Esophagus squamous epithelium (tissue), 5 donors: Measurements from ENCODE around the gene CYTH3. TPM values are rescaled to one million over a fixed set of nuclear protein-coding genes. Genes with fewer than 3 reads are reported as not detected.
A peak's percentile ranks its signal among the peaks of the same experiment; 100 is the strongest.

Experiments used
- DNase-seq: peaks from one replicate; lab custom pipeline; 2025; lab: John Stamatoyannopoulos, UW
- H3K27ac ChIP-seq, 4 donors: fragments of 200-600 bp; sonication (generic); one replicate each; pipeline ENCODE4 v1.5.1; 2016 to 2019; ENCODE audit warnings: mild to moderate bottlenecking in 1 of 4
- H3K27me3 ChIP-seq, 4 donors: fragments of 200-600 bp; sonication (generic); 1 replicate in 3 of 4; 2 replicates in 1 of 4; pipeline versions ENCODE4 v1.5.1 to v1.6.0; 2017 to 2021; ENCODE audit warnings: antibody characterized with exemption in 1 of 4
- H3K36me3 ChIP-seq, 3 donors: fragments of 200-600 bp; sonication (generic); one replicate each; pipeline ENCODE4 v1.5.1; 2016 to 2019
- H3K4me1 ChIP-seq, 3 donors: fragments of 200-600 bp; sonication (generic); one replicate each; pipeline ENCODE4 v1.5.1; 2017 to 2019
- H3K4me3 ChIP-seq, 4 donors: fragments of 200-600 bp; sonication (generic); 1 replicate in 3 of 4; 2 replicates in 1 of 4; pipeline ENCODE4 v1.5.1; 2016 to 2019; ENCODE audit warnings: mild to moderate bottlenecking in 2 of 4, moderate library complexity in 1 of 4
- H3K9me3 ChIP-seq, 3 donors: fragments of 200-600 bp; sonication (generic); one replicate each; pipeline ENCODE4 v1.5.1; 2016 to 2019
- POLR2A ChIP-seq, 4 donors: fragments of 450-650 bp; IDR thresholded peaks; one replicate each; pipeline ENCODE4 v1.6.1; 2017; ENCODE audit warnings: antibody characterized with exemption in 4 of 4, mild to moderate bottlenecking in 4 of 4, moderate library complexity in 3 of 4
- WGBS, 2 donors: methylation state at CpG; one replicate each; pipeline ENCODE4 v1.1.5; 2018; 5-methylcytosine and 5-hydroxymethylcytosine counted together
- intact Hi-C: fragments of 100-400 bp; cut with DNase I; formaldehyde crosslinking; loops from one replicate; pipeline ENCODE4 v1.15.0; 2022
- total RNA-seq, 4 donors: library from RNA; depleted of rRNA; stranded (reverse); fragments of >200 nt; gene quantifications; one replicate each; pipeline ENCODE4 v1.1.0, GENCODE V29; 2016
- TF ChIP-seq, protein P1 (sequence below), 6 experiments: fragments of 450-650 bp in 4 of 6; fragments of 200-600 bp in 2 of 6; sonication (generic) in 2 of 6; IDR thresholded peaks; one replicate each; pipeline ENCODE4 v1.5.1; 2016 to 2019; ENCODE audit warnings: antibody characterized with exemption in 6 of 6, mild to moderate bottlenecking in 4 of 6, moderate library complexity in 4 of 6
- donor health status: DM: yes; HTN: yes; CAD: no.

CYTH3 gene
- total RNA-seq, 4 donors from 2014 or later = 11.5 to 27.7 (median 12.7) TPM

DNA sequence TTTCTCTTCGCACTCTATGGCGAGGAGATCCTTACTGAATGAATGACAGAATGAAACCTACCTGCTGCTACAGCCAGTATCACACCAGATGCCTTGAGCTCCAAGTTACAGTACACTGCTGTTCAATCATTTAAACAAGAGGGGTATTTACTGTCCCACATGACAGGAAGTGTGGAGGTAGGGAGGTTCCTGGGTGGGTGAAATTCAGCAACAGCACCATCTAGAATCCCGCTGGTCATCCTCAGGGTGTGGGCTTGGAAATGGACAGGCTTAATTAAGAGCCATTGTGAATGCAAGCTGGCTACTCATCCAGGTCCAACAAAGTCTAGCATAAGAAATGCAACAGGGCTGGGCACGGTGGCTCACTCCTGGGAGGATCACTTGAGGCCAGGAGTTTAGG is 14.7 kb downstream of the CYTH3 start:
- TF ChIP-seq, protein P1, sequence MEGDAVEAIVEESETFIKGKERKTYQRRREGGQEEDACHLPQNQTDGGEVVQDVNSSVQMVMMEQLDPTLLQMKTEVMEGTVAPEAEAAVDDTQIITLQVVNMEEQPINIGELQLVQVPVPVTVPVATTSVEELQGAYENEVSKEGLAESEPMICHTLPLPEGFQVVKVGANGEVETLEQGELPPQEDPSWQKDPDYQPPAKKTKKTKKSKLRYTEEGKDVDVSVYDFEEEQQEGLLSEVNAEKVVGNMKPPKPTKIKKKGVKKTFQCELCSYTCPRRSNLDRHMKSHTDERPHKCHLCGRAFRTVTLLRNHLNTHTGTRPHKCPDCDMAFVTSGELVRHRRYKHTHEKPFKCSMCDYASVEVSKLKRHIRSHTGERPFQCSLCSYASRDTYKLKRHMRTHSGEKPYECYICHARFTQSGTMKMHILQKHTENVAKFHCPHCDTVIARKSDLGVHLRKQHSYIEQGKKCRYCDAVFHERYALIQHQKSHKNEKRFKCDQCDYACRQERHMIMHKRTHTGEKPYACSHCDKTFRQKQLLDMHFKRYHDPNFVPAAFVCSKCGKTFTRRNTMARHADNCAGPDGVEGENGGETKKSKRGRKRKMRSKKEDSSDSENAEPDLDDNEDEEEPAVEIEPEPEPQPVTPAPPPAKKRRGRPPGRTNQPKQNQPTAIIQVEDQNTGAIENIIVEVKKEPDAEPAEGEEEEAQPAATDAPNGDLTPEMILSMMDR (IDR thresholded peaks at IDR 0.05) = no peak
- no peak for TF ChIP-seq POLR2A (IDR thresholded peaks at IDR 0.05)
- intact Hi-C loops = no loop called here
- H3K36me3 ChIP-seq = no peaks in the 10 kb centered on the region
- DNase-seq = no peak
- no peaks in the 10 kb centered on the region for H3K27me3 ChIP-seq
- peak overlapping the region in 3 of 4 donors; percentile 7 to 77 (median 44) for H3K27ac ChIP-seq
- WGBS, 2 donors = 74 to 87% methylated on average over 4 of the region's 4 CpGs
- H3K4me3 ChIP-seq = no peak overlapping the region
- peaks cover 0 to 98% (median 42%) of the 10 kb centered on the region in 3 donors for H3K4me1 ChIP-seq
- H3K9me3 ChIP-seq = no peaks in the 10 kb centered on the region

- Histone ChIP-seq H3K9me3 (no peaks in the 10 kb centered on the region), H3K27me3 (no peaks in the 10 kb centered on the region), H3K36me3 (no peaks in the 10 kb centered on the region), H3K4me1 (peaks cover 0 to 98% (median 42%) of the 10 kb centered on the region in 3 donors), H3K27ac (peak overlapping the region in 3 of 4 donors; percentile 24 to 77 (median 44)), H3K4me3 (no peak overlapping the region)
- 50 to 54% methylated on average over 9 of the region's 9 CpGs for WGBS, 2 donors
- TF ChIP-seq POLR2A (IDR thresholded peaks at IDR 0.05) = no peak
- intact Hi-C loops = no loop called here
- DNase-seq = no peak
These were observed 15.5 kb downstream of the CYTH3 start for GRCh38 chr7:6256677-6257535.

GRCh38 chr7:6256109-6256483 is 16.3 kb downstream of the CYTH3 start:
- 66 to 100% methylated on average over 1 to 4 of the region's 5 CpGs for WGBS, 2 donors
- Histone ChIP-seq H3K27ac (peak overlapping the region in 3 of 4 donors; percentile 24 to 77 (median 44)), H3K4me3 (no peak overlapping the region), H3K9me3 (no peaks in the 10 kb centered on the region), H3K27me3 (no peaks in the 10 kb centered on the region), H3K36me3 (no peaks in the 10 kb centered on the region), H3K4me1 (peaks cover 0 to 98% (median 40%) of the 10 kb centered on the region in 3 donors)
- TF ChIP-seq POLR2A (IDR thresholded peaks at IDR 0.05) = no peak
- DNase-seq = no peak
- intact Hi-C loops = no loop called here

- Histone ChIP-seq H3K9me3 (no peaks in the 10 kb centered on the region), H3K4me3 (no peak overlapping the region), H3K36me3 (no peaks in the 10 kb centered on the region), H3K27ac (peak overlapping the region in 3 of 4 donors; percentile 4 to 77 (median 21)), H3K27me3 (no peaks in the 10 kb centered on the region), H3K4me1 (peaks cover 3 to 98% (median 35%) of the 10 kb centered on the region in 3 donors)
- TF ChIP-seq POLR2A (IDR thresholded peaks at IDR 0.05) = no peak
- TF ChIP-seq, protein P1 (IDR thresholded peaks at IDR 0.05) = no peak
- WGBS, 2 donors = 40 to 42% methylated on average over 4 of the region's 4 CpGs
- no peak for DNase-seq
- intact Hi-C loops = no loop called here
These were observed 17.6 kb downstream of the CYTH3 start for GRCh38 chr7:6254866-6255265.

GRCh38 chr7:6252748-6253147 is 19.7 kb downstream of the CYTH3 start:
- no peaks in the 10 kb centered on the region for H3K27me3 ChIP-seq
- intact Hi-C loops = no loop called here
- no peak overlapping the region for H3K4me3 ChIP-seq
- peak overlapping the region in 1 of 4 donors; percentile 46 for H3K27ac ChIP-seq
- H3K36me3 ChIP-seq = no peaks in the 10 kb centered on the region
- H3K4me1 ChIP-seq = peaks cover 3 to 99% (median 31%) of the 10 kb centered on the region in 3 donors
- WGBS, 2 donors = 59 to 68% methylated on average over 2 of the region's 2 CpGs
- no peaks in the 10 kb centered on the region for H3K9me3 ChIP-seq
- DNase-seq = no peak
- TF ChIP-seq POLR2A (IDR thresholded peaks at IDR 0.05) = no peak
- TF ChIP-seq, protein P1 (IDR thresholded peaks at IDR 0.05) = no peak

DNA sequence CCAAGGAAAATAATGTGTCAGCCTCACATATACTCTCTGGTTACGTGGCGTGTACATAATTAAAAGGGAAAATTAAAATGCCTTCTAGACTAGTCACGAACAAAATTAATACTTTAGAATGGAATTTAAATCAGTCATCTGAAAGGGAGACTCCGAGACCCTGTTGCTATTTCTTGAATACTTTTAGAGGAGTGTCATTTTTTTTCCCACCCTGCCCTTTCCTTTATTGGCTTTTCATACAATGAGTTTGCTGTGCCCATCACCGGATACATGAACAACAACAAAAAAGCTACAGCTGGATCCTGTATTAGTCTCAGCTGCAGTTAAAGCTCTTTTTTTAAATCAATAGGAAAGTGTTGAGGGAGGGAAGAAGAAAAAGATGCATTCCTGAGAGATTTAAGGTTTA is 20.1 kb downstream of the CYTH3 start:
- intact Hi-C loops = no loop called here
- TF ChIP-seq POLR2A (IDR thresholded peaks at IDR 0.05) = no peak
- TF ChIP-seq, protein P1 (IDR thresholded peaks at IDR 0.05) = no peak
- peak overlapping the region in 1 of 4 donors; percentile 46 for H3K27ac ChIP-seq
- no peaks in the 10 kb centered on the region for H3K27me3 ChIP-seq
- H3K4me1 ChIP-seq = peaks cover 3 to 99% (median 34%) of the 10 kb centered on the region in 3 donors
- DNase-seq = no peak
- H3K36me3 ChIP-seq = no peaks in the 10 kb centered on the region
- WGBS, 2 donors = 50 to 53% methylated on average over 5 of the region's 5 CpGs
- no peak overlapping the region for H3K4me3 ChIP-seq
- no peaks in the 10 kb centered on the region for H3K9me3 ChIP-seq
